Cardiac fibroblast (primary cell): ENCODE measurements around the gene HACD2.
A peak's percentile ranks its signal among the peaks of the same experiment; 100 is the strongest.

Source experiments
- DNase-seq, 2 donors: peaks; one replicate each; pipeline versions ENCODE4 v3.0.0 to v3.0.0-alpha.2; 2010; ENCODE audit warnings: low read depth in 2 of 2
- H3K4me3 ChIP-seq, 2 donors: replicated peaks in 1 of 2; 1 replicate in 1 of 2; 2 replicates in 1 of 2; pipeline ENCODE4 v1.5.1; 2011; ENCODE audit warnings: low read depth in 2 of 2, low read length in 2 of 2, mild to moderate bottlenecking in 2 of 2, moderate library complexity in 1 of 2
- TF ChIP-seq, protein P1 (sequence below): IDR thresholded peaks from one replicate; pipeline ENCODE4 v1.5.1; 2011; ENCODE audit warnings: low read depth, mild to moderate bottlenecking, low read length, inconsistent platforms

The HACD2 gene

DNA sequence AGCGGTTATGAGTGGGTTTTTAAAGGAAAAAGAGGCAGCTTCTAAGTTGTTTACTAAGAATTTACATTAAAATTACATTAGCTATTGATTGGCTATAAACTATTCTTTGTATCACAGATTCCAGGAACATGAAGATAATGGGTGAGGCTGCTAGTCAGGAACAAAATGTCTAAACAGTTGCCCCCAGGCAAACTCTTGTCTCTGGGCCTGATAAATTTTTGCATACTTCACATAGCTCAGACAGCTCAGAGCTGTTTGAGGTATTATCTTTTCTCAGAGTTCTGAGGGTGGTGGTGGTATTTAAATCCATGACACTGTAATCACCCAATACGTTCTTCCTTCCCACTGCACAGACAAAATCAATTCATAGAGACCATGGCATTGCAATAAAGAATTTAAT lies 2.1 kb upstream of the HACD2 start:
- TF ChIP-seq, protein P1, sequence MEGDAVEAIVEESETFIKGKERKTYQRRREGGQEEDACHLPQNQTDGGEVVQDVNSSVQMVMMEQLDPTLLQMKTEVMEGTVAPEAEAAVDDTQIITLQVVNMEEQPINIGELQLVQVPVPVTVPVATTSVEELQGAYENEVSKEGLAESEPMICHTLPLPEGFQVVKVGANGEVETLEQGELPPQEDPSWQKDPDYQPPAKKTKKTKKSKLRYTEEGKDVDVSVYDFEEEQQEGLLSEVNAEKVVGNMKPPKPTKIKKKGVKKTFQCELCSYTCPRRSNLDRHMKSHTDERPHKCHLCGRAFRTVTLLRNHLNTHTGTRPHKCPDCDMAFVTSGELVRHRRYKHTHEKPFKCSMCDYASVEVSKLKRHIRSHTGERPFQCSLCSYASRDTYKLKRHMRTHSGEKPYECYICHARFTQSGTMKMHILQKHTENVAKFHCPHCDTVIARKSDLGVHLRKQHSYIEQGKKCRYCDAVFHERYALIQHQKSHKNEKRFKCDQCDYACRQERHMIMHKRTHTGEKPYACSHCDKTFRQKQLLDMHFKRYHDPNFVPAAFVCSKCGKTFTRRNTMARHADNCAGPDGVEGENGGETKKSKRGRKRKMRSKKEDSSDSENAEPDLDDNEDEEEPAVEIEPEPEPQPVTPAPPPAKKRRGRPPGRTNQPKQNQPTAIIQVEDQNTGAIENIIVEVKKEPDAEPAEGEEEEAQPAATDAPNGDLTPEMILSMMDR, result no peak
- no peak overlapping the region for H3K4me3 ChIP-seq
- DNase-seq, result peak; percentile 21 to 53

DNA sequence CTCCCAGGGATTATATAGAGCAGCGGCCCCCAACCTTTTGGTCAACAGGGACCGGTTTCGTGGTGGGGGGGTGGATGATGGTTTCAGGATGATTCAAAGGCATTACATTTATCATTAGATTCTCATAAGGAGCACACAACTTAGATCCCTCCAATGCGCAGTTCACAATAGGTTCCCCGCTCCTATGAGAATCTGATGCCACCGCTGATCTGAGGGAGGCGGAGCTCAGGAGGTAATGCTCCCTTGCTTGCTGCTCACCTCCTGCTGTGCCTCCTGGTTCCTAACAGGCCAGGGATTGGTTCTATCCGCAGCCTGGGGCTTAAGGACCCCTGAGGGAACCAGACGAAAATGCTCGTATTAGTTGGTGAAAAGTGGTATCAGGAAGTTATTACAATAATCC lies 1.3 kb upstream of the HACD2 start:
- TF ChIP-seq, protein P1, result no peak
- peak overlapping the region; percentile 61 to 87 for H3K4me3 ChIP-seq
- DNase-seq, result peak; percentile 53 to 56

DNA sequence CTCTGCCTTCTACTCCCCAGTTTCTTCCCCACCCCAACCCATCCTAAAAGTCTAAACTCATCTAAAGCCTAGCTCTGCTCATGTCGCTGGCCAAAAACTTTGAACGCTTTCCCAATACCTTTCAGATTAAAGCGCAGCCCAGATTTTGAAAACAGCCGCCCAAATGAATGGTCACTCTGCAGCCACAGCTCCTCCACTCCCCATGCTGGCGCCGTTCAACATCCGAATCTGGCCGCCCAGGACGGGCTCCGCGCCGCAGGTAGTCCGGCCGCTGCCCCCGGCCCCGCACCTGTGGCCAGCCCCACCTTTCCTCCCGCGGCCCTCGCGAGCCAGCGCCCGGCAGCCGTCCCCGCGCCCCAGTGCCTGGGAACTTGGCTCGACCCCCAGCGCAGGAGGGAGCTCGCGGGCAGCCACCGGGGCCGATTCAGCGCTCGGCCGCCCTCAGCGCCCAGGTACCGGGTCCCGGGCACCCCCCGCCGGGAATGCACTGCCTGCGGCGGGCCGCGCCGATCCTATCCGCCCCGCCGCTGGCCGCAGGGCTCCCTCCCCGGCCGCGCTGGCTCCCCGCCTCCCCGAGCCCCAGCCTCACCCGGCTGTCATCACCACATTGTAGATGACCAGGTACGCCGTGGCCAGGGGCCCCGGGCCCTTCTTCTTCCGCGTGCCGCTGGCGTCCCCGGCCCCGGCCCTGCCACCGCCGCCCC lies 417 bp downstream of the HACD2 start:
- TF ChIP-seq, protein P1, result no peak
- H3K4me3 ChIP-seq, result peak overlapping the region; percentile 61 to 87
- DNase-seq, result peak; percentile 31

- H3K4me3 ChIP-seq, result peak overlapping the region in 1 of 2 donors; percentile 61
- TF ChIP-seq, protein P1, result no peak
- no peak for DNase-seq
Observed at GRCh38 chr3:123583561-123583960, 1.3 kb downstream of the HACD2 start.

DNA sequence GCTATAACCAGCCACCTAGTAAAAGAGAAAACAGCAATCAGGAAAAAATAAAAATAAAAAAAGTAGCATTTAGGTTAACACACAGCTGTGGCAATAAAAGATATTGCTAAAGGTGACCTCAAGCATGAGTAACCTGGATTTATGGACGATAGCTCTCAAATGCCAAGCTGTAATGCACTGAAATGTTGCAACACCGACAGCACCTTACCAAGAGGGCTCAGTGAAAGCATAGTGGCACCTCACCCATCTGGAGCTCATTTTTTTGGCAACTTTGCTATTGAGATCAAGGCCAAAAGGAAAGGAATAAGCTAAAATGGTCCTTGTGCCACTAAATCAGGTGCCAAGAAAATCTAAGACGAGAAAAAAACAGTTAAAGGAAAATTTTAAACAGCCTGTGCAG lies 2.5 kb downstream of the HACD2 start:
- TF ChIP-seq, protein P1, result no peak
- no peak overlapping the region for H3K4me3 ChIP-seq
- DNase-seq, result no peak

DNA sequence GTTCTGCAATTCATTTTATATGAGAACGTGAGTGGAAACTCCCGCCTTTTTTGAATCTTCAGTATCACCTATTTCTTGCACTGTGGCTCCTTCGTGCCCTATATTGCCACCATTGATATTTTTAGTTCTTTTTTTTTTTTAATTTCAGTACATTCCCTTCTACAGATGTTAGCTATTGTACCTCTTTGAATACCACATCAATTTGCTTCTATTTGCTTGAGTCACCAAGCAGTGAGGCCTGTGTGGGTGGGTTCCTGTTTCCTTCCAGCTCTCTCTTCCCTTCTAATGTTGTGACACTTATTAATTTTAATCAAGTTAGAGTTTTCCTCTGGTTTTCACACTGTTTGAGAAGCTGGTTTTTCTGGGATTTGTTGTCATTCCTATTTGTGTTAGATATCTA lies 8.7 kb downstream of the HACD2 start:
- peak; percentile 20 to 35 for DNase-seq
- no peak overlapping the region for H3K4me3 ChIP-seq
- TF ChIP-seq, protein P1, result no peak

GRCh38 chr3:123571973-123572365 lies 12.9 kb downstream of the HACD2 start:
- TF ChIP-seq, protein P1, result no peak
- no peak overlapping the region for H3K4me3 ChIP-seq
- no peak for DNase-seq
